K562 (cell line): ENCODE measurements around the gene CNTN2. TPM values are rescaled to one million over a fixed set of nuclear protein-coding genes. Genes with fewer than 3 reads are reported as not detected.

Experiments used
- BRCA1 ChIP-seq, 2 experiments: fragments of 450-650 bp in 1 of 2; sonication (generic) in 1 of 2; formaldehyde crosslinking in 1 of 2; IDR thresholded peaks; 2 replicates each; pipeline versions ENCODE4 v1.5.0 to v1.6.1; 2017 to 2020; ENCODE audit warnings: mild to moderate bottlenecking in 1 of 2, missing genetic modification reagents in 1 of 2
- CBX8 ChIP-seq: fragments of 200-600 bp; sonication (generic); IDR thresholded peaks from 2 replicates; pipeline ENCODE4 v1.6.1; 2012; ENCODE audit warnings: borderline replicate concordance, mixed run types, low read depth, mild to moderate bottlenecking, moderate library complexity, mixed read lengths, low read length, control low read depth, inconsistent platforms; ENCODE audit not compliant: poor library complexity, severe bottlenecking; ENCODE audit errors: extremely low read depth
- DDX20 ChIP-seq: fragments of 450-650 bp; IDR thresholded peaks from 2 replicates; pipeline ENCODE4 v1.6.1; 2016; ENCODE audit warnings: missing genetic modification characterization, low read depth, mild to moderate bottlenecking, missing compliant biosample characterization, moderate library complexity
- ETV6 ChIP-seq, 3 experiments: fragments of 150-350 bp in 1 of 3; sonication (generic) in 1 of 3; formaldehyde crosslinking in 1 of 3; IDR thresholded peaks; 2 replicates each; pipeline versions ENCODE4 v1.6.1 to v1.8.0; 2014 to 2022; ENCODE audit warnings: borderline replicate concordance in 2 of 3, low read depth in 2 of 3, antibody characterized with exemption in 1 of 3, low read length in 1 of 3, mild to moderate bottlenecking in 1 of 3, missing genetic modification reagents in 1 of 3
- HMG20A ChIP-seq: fragments of 450-650 bp; formaldehyde crosslinking; conservative IDR thresholded peaks from 2 replicates; pipeline ENCODE4 v1.4.0; 2020; ENCODE audit warnings: mild to moderate bottlenecking, mixed read lengths
- HMG20B ChIP-seq: fragments of 250-450 bp; sonication (Bioruptor Pico); IDR thresholded peaks from 2 replicates; pipeline ENCODE4 v1.5.0; 2021; ENCODE audit warnings: mild to moderate bottlenecking
- KAT8 ChIP-seq: fragments of 450-650 bp; IDR thresholded peaks from 2 replicates; pipeline ENCODE4 v1.6.1; 2016; ENCODE audit warnings: low read depth, mild to moderate bottlenecking
- MTA3 ChIP-seq: fragments of 450-650 bp; formaldehyde crosslinking; IDR thresholded peaks from 2 replicates; pipeline ENCODE4 v1.6.1; 2017; ENCODE audit warnings: mild to moderate bottlenecking, borderline replicate concordance
- NR2C2 ChIP-seq, 2 experiments: fragments of 200-800 bp in 1 of 2; sonication (Bioruptor generic) in 1 of 2; sonication (generic) in 1 of 2; formaldehyde crosslinking in 1 of 2; IDR thresholded peaks; 2 replicates each; pipeline versions ENCODE4 v1.6.1 to v1.8.0; 2016 to 2022; ENCODE audit warnings: mild to moderate bottlenecking in 1 of 2, missing compliant biosample characterization in 1 of 2, missing genetic modification characterization in 1 of 2, missing genetic modification reagents in 1 of 2
- SRF ChIP-seq, 2 experiments: fragments of 250-450, 450-650 bp in 1 of 2; sonication (Bioruptor Pico) in 1 of 2; sonication (generic) in 1 of 2; formaldehyde crosslinking; IDR thresholded peaks; 2 replicates each; pipeline versions ENCODE4 v1.5.0 to v1.5.1; 2020 to 2022; ENCODE audit warnings: mild to moderate bottlenecking in 1 of 2, missing genetic modification reagents in 1 of 2
- U2AF2 ChIP-seq: fragments of 200-400 bp; formaldehyde crosslinking; optimal IDR thresholded peaks from 2 replicates; pipeline ENCODE3; 2017; ENCODE audit warnings: low read depth, mild to moderate bottlenecking, low read length
- ZKSCAN1 ChIP-seq: fragments of 150-350 bp; IDR thresholded peaks from 2 replicates; pipeline ENCODE4 v1.6.1; 2016; ENCODE audit warnings: low read depth, low read length
- ZNF134 ChIP-seq: fragments of 250-450 bp; sonication (Bioruptor Pico); conservative IDR thresholded peaks from 2 replicates; pipeline ENCODE4 v1.4.0; 2020
- ZNF280A ChIP-seq: fragments of 450-650 bp; IDR thresholded peaks from 2 replicates; pipeline ENCODE4 v1.6.1; 2018; ENCODE audit warnings: mild to moderate bottlenecking, low read depth; ENCODE audit not compliant: partially characterized antibody
- ZNF445 ChIP-seq: fragments of 250-450 bp; sonication (Bioruptor Pico); IDR thresholded peaks from 2 replicates; pipeline ENCODE4 v1.4.0; 2020; ENCODE audit warnings: low read depth, mild to moderate bottlenecking, moderate library complexity
- polyA plus RNA-seq, 8 experiments: library from polyadenylated mRNA; depleted of rRNA in 4 of 8; stranded (reverse) in 5 of 8; unstranded in 3 of 8; fragments of >200 nt; fragmentation: Nextera tagmentation in 2 of 8; fragmentation: Illumina TruSeq in 1 of 8; extraction: Ambion mirVana in 2 of 8; extraction: Trizol in 1 of 8; gene quantifications; 2 replicates each; pipeline versions ENCODE4 v1.2.1 to v1.2.3, GENCODE V29; 2011 to 2014; ENCODE audit warnings: inconsistent platforms in 1 of 8, missing spikeins in 1 of 8
- total RNA-seq, 7 experiments: library from RNA; depleted of rRNA in 6 of 7; stranded (reverse); fragments of >200 nt in 6 of 7; fragmentation: Illumina TruSeq in 2 of 7; extraction: Trizol in 2 of 7; gene quantifications; 2 replicates each; pipeline versions ENCODE4 v1.2.1 to v1.2.3, GENCODE V29; 2011 to 2021; ENCODE audit warnings: low replicate concordance in 1 of 7
- TF ChIP-seq, protein P1 (sequence below): IDR thresholded peaks from 2 replicates; pipeline ENCODE4 v1.6.1; 2012; ENCODE audit warnings: low read depth, low read length, improper control_type of control experiment, borderline replicate concordance
- TF ChIP-seq, protein P2 (sequence below): sonication (generic); formaldehyde crosslinking; IDR thresholded peaks from 2 replicates; pipeline ENCODE4 v1.8.1; 2023; ENCODE audit warnings: mild to moderate bottlenecking, missing genetic modification reagents

Gene CNTN2
- total and polyA plus RNA-seq, 9 of the 15 experiments (the other 6 are each of a cell fraction or from before 2014, with no cell fraction given), result not detected

GRCh38 chr1:205121660-205122488, 78.9 kb downstream of the CNTN2 start, which contains the start of gene RBBP5 (continued):
- TF ChIP-seq CBX8 (no peak), ETV6 (IDR thresholded peaks at IDR 0.05; ENCODE audit: borderline replicate concordance in 1 of 2, low read depth in 2 of 2, low read length in 1 of 2) (0 out of 4 replicates have a peak, but pooled peaks of 1 of the 2 experiments have one; percentile 62), ETV6 (CRISPR knock-in tag; IDR thresholded peaks at IDR 0.05; ENCODE audit: borderline replicate concordance) (0 out of 2 replicates have a peak, but pooled peaks have one; percentile 18), DDX20 (0 out of 2 replicates have a peak, but pooled peaks have one; percentile 65), KAT8 (no peak), NR2C2 (CRISPR knock-in tag; IDR thresholded peaks at IDR 0.05) (peak; percentile 92), NR2C2 (tag; IDR thresholded peaks at IDR 0.05) (peak; percentile 97), MTA3 (peak; percentile 96), ZNF134 (CRISPR knock-in tag) (no peak; the same call in 1 of the 2 replicates), BRCA1 (IDR thresholded peaks at IDR 0.05) (no peak), BRCA1 (CRISPR knock-in tag; IDR thresholded peaks at IDR 0.05) (no peak), U2AF2 (no peak), ZNF280A (no peak), ZKSCAN1 (peak; percentile 91), ZNF445 (peak; percentile 52; the same call in 1 of the 2 replicates), SRF (CRISPR knock-in tag; IDR thresholded peaks at IDR 0.05) (peak in 1 of 2 experiments; percentile 49; a peak in 1 of 4 replicates), HMG20B (no peak), HMG20A (CRISPR knock-in tag) (no peak)
- TF ChIP-seq, protein P1, sequence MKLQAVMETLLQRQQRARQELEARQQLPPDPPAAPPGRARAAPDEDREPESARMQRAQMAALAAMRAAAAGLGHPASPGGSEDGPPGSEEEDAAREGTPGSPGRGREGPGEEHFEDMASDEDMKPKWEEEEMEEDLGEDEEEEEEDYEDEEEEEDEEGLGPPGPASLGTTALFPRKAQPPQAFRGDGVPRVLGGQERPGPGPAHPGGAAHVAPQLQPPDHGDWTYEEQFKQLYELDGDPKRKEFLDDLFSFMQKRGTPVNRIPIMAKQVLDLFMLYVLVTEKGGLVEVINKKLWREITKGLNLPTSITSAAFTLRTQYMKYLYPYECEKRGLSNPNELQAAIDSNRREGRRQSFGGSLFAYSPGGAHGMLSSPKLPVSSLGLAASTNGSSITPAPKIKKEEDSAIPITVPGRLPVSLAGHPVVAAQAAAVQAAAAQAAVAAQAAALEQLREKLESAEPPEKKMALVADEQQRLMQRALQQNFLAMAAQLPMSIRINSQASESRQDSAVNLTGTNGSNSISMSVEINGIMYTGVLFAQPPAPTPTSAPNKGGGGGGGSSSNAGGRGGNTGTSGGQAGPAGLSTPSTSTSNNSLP, result no peak
- TF ChIP-seq, protein P2, sequence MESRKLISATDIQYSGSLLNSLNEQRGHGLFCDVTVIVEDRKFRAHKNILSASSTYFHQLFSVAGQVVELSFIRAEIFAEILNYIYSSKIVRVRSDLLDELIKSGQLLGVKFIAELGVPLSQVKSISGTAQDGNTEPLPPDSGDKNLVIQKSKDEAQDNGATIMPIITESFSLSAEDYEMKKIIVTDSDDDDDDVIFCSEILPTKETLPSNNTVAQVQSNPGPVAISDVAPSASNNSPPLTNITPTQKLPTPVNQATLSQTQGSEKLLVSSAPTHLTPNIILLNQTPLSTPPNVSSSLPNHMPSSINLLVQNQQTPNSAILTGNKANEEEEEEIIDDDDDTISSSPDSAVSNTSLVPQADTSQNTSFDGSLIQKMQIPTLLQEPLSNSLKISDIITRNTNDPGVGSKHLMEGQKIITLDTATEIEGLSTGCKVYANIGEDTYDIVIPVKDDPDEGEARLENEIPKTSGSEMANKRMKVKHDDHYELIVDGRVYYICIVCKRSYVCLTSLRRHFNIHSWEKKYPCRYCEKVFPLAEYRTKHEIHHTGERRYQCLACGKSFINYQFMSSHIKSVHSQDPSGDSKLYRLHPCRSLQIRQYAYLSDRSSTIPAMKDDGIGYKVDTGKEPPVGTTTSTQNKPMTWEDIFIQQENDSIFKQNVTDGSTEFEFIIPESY (CRISPR knock-in tag), result peak; percentile 91
